Transverse colon (tissue), 4 donors: ENCODE measurements around the gene MIOX. TPM values are rescaled to one million over a fixed set of nuclear protein-coding genes. Genes with fewer than 3 reads are reported as not detected.

Source experiments
- DNase-seq: peaks from one replicate; pipeline ENCODE4 v3.0.0-alpha.2; 2019
- H3K27ac ChIP-seq, 4 donors: fragments of 200-600 bp; sonication (generic); 2 replicates each; pipeline ENCODE4 v1.5.1; 2016 to 2018; ENCODE audit warnings: inconsistent platforms in 4 of 4
- H3K27me3 ChIP-seq: fragments of 200-600 bp; sonication (generic); 2 replicates; pipeline ENCODE4 v1.5.1; 2017; ENCODE audit warnings: inconsistent platforms
- H3K36me3 ChIP-seq, 4 donors: fragments of 200-600 bp; sonication (generic); 2 replicates each; pipeline ENCODE4 v1.5.1; 2017 to 2019; ENCODE audit warnings: inconsistent platforms in 4 of 4
- H3K4me1 ChIP-seq, 4 donors: fragments of 200-600 bp; sonication (generic); 2 replicates each; pipeline ENCODE4 v1.5.1; 2017 to 2020; ENCODE audit warnings: inconsistent platforms in 4 of 4
- H3K4me3 ChIP-seq, 4 donors: fragments of 200-600 bp; sonication (generic); 1 replicate in 1 of 4; 2 replicates in 3 of 4; pipeline versions ENCODE4 v1.5.1 to v1.6.1; 2017 to 2019; ENCODE audit warnings: inconsistent platforms in 4 of 4
- H3K9me3 ChIP-seq, 2 donors: fragments of 200-600 bp; sonication (generic); 2 replicates each; pipeline ENCODE4 v1.5.1; 2017 to 2019; ENCODE audit warnings: inconsistent platforms in 2 of 2
- EP300 ChIP-seq: sonication (generic); formaldehyde crosslinking; IDR thresholded peaks from one replicate; pipeline ENCODE4 v1.6.1; 2017; ENCODE audit warnings: antibody characterized with exemption, low read depth
- POLR2A ChIP-seq: fragments of 450-650 bp; IDR thresholded peaks from one replicate; pipeline ENCODE4 v1.6.1; 2016; ENCODE audit warnings: antibody characterized with exemption, mild to moderate bottlenecking, moderate library complexity
- POLR2AphosphoS5 ChIP-seq, 3 donors: sonication (generic); formaldehyde crosslinking; IDR thresholded peaks; one replicate each; pipeline ENCODE4 v1.6.1; 2016; ENCODE audit warnings: antibody characterized with exemption in 3 of 3
- WGBS, 2 donors: methylation state at CpG; one replicate each; pipeline ENCODE4 v1.1.5; 2018; ENCODE audit warnings: low coverage in 1 of 2; 5-methylcytosine and 5-hydroxymethylcytosine counted together
- in situ Hi-C, 4 donors: fragments of 200-750 bp; cut with MboI; loops; one replicate each; pipeline versions ENCODE4 v1.15.0 to v1.15.1; 2017; ENCODE audit warnings: low sequenced_read_pairs in 3 of 4, low pct_ligation_motif_present in 1 of 4, low pct_unique_long_range_greater_than_20kb in 1 of 4
- intact Hi-C: fragments of 100-400 bp; cut with DNase I; formaldehyde crosslinking; loops from one replicate; pipeline ENCODE4 v1.15.1; 2023; ENCODE audit warnings: low total_unique reads
- total RNA-seq, 4 donors: library from RNA; depleted of rRNA; stranded (reverse); fragments of >200 nt; gene quantifications; one replicate each; pipeline ENCODE4 v1.1.0, GENCODE V29; 2016
- TF ChIP-seq, protein P1 (sequence below), 5 experiments: fragments of 200-600 bp in 3 of 5; fragments of 450-650 bp in 2 of 5; sonication (generic) in 3 of 5; IDR thresholded peaks; 1 replicate in 2 of 5; 2 replicates in 3 of 5; pipeline ENCODE4 v1.5.1; 2016 to 2017; ENCODE audit warnings: antibody characterized with exemption in 5 of 5, inconsistent platforms in 3 of 5, mild to moderate bottlenecking in 2 of 5, moderate library complexity in 1 of 5

The MIOX gene
- total RNA-seq, 4 donors from 2014 or later: not detected

DNA sequence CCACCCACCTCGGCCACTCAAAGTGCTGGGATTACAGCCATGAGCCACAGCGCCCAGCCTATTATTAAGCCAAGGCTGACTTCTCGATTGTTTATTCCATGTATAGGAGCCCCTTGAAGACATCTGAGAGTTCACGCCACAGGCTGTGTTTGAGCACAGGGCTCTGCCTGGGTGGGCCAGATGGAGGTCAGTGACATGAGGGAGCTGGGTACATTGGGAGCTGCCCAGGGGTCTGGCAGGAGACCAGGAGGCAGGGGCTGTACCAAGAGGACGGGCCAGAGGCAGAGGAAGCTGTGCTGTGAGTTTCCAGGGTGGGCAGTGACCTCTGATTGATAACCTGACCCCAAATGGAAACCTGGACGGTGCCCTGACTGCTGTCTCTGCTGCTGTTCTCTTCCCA lies 15.4 kb downstream of the MIOX start:
- TF ChIP-seq, protein P1, sequence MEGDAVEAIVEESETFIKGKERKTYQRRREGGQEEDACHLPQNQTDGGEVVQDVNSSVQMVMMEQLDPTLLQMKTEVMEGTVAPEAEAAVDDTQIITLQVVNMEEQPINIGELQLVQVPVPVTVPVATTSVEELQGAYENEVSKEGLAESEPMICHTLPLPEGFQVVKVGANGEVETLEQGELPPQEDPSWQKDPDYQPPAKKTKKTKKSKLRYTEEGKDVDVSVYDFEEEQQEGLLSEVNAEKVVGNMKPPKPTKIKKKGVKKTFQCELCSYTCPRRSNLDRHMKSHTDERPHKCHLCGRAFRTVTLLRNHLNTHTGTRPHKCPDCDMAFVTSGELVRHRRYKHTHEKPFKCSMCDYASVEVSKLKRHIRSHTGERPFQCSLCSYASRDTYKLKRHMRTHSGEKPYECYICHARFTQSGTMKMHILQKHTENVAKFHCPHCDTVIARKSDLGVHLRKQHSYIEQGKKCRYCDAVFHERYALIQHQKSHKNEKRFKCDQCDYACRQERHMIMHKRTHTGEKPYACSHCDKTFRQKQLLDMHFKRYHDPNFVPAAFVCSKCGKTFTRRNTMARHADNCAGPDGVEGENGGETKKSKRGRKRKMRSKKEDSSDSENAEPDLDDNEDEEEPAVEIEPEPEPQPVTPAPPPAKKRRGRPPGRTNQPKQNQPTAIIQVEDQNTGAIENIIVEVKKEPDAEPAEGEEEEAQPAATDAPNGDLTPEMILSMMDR (IDR thresholded peaks at IDR 0.05): no peak
- TF ChIP-seq POLR2AphosphoS5 (IDR thresholded peaks at IDR 0.05) (no peak), POLR2A (no peak), EP300 (no peak)
- Histone ChIP-seq H3K36me3 (peaks cover 0 to 4% (median 0%) of the 10 kb centered on the region in 4 donors), H3K4me3 (no peak overlapping the region), H3K4me1 (peaks cover 8 to 28% (median 19%) of the 10 kb centered on the region in 4 donors), H3K27ac (no peak overlapping the region), H3K27me3 (no peaks in the 10 kb centered on the region), H3K9me3 (no peaks in the 10 kb centered on the region)
- intact Hi-C loops: no loop called here
- DNase-seq: no peak
- in situ Hi-C loops: no loop called here
- whole genome bisulfite sequencing, 2 donors: 87% methylated on average over 6 of the region's 6 CpGs; no CpG with 5 or more reads in 1 of the 2 donors

DNA sequence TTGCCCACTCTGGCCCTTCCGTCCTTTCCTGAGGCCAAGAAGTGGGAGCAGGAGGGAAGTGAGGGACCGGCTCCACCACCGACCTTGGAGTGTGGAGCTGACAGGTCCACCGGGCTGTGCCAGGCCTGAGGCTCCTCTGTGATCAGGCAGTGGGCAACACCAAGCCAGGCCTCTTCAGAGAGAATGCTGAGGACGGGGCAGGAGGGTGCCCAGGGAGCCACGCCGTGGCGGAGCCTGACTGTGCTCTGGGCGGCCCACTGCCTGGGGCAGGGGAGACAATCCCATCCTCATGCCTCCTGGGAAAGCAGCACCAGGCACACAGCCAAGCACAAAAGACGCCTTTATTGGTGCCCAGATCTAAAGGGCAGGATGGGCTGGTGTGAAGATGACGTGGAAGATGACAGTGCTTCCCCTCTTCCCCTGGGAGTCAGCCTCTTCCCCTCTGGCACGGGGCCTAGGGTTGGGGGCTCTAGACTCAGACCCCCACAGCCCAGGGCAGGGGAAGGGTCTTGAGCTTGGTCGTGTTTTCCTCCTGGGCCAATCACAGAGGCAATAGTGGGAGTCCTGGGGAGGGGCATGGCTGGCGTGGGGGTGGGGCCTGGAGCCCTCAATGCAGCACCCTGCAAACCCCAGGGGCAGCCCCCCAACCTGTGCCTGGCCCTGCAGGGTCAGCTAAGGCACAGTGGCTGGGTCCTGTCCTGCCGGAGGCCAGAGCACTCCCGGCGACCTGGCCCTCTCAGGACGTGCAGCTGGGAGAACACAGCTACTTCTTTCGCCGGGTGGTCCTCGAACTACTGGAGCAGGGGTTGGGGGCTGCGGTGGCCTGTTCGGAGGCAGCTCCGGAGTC lies 16.2 kb downstream of the MIOX start:
- WGBS, 2 donors: 85% methylated on average over 15 of the region's 24 CpGs; no CpG with 5 or more reads in 1 of the 2 donors
- Histone ChIP-seq H3K9me3 (no peaks in the 10 kb centered on the region), H3K27ac (no peak overlapping the region), H3K4me3 (no peak overlapping the region), H3K4me1 (peaks cover 8 to 23% (median 15%) of the 10 kb centered on the region in 4 donors), H3K27me3 (no peaks in the 10 kb centered on the region), H3K36me3 (peaks cover 0 to 4% (median 0%) of the 10 kb centered on the region in 4 donors)
- no peak for DNase-seq
- intact Hi-C loops: no loop called here
- in situ Hi-C loops: no loop called here
- TF ChIP-seq POLR2AphosphoS5 (IDR thresholded peaks at IDR 0.05): no peak
- TF ChIP-seq POLR2A: no peak
- TF ChIP-seq, protein P1 (IDR thresholded peaks at IDR 0.05): no peak
- no peak for TF ChIP-seq EP300

DNA sequence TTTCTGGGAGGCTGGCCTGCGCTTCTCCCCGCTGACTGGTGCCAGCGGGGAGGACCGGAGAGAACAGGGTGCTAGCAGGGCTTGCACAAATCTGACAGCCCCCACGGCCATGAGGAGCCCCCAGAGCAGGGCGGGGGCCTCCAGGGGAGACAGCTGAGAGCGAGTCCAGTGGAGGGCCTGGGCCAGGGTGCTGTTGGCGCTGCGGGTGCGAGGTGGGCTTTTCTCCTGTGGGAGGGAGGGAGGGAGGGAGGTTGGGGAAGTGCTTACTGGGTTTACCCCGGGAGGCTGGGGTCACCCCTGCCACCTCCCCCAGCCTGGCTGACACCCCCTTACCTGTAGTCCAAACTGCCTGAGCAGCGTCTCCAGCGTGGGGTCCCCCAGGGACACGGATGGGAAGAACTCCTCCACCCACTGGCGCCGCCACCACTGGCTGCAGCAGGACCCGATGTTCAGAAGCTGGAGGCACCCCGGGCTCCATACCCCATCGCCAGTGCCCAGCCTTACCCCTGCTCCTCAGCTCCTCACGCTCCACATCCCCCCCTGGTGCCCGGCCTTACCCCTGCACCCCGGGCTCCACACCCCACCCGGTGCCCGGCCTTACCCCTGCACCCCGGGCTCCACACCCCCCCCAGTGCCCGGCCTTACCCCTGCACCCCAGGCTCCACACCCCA lies 17.0 kb downstream of the MIOX start:
- H3K36me3 ChIP-seq: peaks cover 0 to 4% (median 0%) of the 10 kb centered on the region in 4 donors
- H3K27ac ChIP-seq: no peak overlapping the region
- TF ChIP-seq, protein P1 (IDR thresholded peaks at IDR 0.05): no peak
- TF ChIP-seq EP300: no peak
- no peak for TF ChIP-seq POLR2A
- TF ChIP-seq POLR2AphosphoS5 (IDR thresholded peaks at IDR 0.05): no peak
- WGBS, 2 donors: 97% methylated on average over 20 of the region's 26 CpGs; no CpG with 5 or more reads in 1 of the 2 donors
- H3K4me1 ChIP-seq: peaks cover 8 to 21% (median 12%) of the 10 kb centered on the region in 4 donors
- H3K4me3 ChIP-seq: no peak overlapping the region
- intact Hi-C loops (no loop called here), in situ Hi-C loops (no loop called here)
- H3K9me3 ChIP-seq: no peaks in the 10 kb centered on the region
- no peaks in the 10 kb centered on the region for H3K27me3 ChIP-seq
- no peak for DNase-seq
